Measurements from ENCODE around the gene BMP6.

Gene BMP6

GRCh38 chr6:7911345-7911725 is 185.4 kb downstream of the BMP6 start:
- H3K27me3 ChIP-seq: peaks cover 63% of the 10 kb centered on the region
- no peaks in the 10 kb centered on the region for H3K36me3 ChIP-seq
- TF ChIP-seq, protein P1, sequence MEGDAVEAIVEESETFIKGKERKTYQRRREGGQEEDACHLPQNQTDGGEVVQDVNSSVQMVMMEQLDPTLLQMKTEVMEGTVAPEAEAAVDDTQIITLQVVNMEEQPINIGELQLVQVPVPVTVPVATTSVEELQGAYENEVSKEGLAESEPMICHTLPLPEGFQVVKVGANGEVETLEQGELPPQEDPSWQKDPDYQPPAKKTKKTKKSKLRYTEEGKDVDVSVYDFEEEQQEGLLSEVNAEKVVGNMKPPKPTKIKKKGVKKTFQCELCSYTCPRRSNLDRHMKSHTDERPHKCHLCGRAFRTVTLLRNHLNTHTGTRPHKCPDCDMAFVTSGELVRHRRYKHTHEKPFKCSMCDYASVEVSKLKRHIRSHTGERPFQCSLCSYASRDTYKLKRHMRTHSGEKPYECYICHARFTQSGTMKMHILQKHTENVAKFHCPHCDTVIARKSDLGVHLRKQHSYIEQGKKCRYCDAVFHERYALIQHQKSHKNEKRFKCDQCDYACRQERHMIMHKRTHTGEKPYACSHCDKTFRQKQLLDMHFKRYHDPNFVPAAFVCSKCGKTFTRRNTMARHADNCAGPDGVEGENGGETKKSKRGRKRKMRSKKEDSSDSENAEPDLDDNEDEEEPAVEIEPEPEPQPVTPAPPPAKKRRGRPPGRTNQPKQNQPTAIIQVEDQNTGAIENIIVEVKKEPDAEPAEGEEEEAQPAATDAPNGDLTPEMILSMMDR (IDR thresholded peaks at IDR 0.05): no peak
- H3K4me1 ChIP-seq (ENCODE audit: control insufficient read depth in 1 of 2, insufficient read depth in 1 of 2, low read depth in 1 of 2, low read length in 1 of 2): peaks cover 9 to 14% of the 10 kb centered on the region in 2 experiments
- H3K27ac ChIP-seq: no peak overlapping the region
- peak overlapping the region; percentile 55 to 63 for H3K4me3 ChIP-seq (ENCODE audit: low read depth in 1 of 2, low read length in 1 of 2)
- H3K9me3 ChIP-seq: no peaks in the 10 kb centered on the region

GRCh38 chr6:7912024-7912423 is 186.1 kb downstream of the BMP6 start:
- Histone ChIP-seq H3K27ac (no peak overlapping the region), H3K4me1 (ENCODE audit: control insufficient read depth in 1 of 2, insufficient read depth in 1 of 2, low read depth in 1 of 2, low read length in 1 of 2) (peaks cover 9 to 14% of the 10 kb centered on the region in 2 experiments), H3K36me3 (no peaks in the 10 kb centered on the region), H3K4me3 (ENCODE audit: low read depth in 1 of 2, low read length in 1 of 2) (no peak overlapping the region), H3K27me3 (peaks cover 63% of the 10 kb centered on the region), H3K9me3 (no peaks in the 10 kb centered on the region)
- TF ChIP-seq, protein P1 (IDR thresholded peaks at IDR 0.05): no peak

DNA sequence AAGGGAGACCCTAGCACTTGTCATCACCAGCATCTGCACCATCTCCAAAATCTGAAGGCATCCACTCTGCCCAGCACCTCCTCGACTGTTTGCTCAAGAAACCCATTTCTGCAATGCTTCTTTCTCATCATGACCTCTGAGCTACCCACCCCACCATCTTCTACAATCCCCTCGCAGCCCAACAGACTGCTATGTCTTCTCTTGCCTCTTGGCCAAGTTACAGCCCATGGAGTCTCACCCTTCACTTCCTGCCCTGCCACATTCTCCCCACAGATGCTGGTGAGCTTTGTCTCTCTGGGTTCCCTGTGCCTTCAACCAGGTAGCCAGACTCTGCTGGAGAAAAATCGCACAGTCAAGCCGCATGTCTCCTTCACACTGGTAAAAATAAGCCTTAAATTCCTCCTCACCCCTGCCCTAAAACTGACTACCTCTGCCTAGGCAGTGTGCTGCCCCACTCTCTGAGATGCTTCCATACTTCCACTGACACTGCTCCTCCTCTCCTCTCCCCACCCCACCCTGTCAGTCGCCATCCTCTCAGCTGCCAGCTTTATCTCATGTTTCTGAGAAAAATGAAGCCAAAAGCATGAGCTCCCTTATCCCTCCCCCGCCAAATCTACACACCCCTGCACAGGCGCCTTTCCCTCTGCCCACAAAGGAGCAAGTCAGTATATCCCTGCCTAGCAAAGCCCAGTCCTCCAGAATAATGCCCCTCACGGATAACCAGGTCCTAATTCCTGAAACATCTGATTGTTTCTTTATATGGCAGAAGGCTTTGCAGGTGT is 187.0 kb downstream of the BMP6 start:
- H3K27me3 ChIP-seq: peaks cover 63% of the 10 kb centered on the region
- no peak overlapping the region for H3K27ac ChIP-seq
- TF ChIP-seq, protein P1 (IDR thresholded peaks at IDR 0.05): no peak

DNA sequence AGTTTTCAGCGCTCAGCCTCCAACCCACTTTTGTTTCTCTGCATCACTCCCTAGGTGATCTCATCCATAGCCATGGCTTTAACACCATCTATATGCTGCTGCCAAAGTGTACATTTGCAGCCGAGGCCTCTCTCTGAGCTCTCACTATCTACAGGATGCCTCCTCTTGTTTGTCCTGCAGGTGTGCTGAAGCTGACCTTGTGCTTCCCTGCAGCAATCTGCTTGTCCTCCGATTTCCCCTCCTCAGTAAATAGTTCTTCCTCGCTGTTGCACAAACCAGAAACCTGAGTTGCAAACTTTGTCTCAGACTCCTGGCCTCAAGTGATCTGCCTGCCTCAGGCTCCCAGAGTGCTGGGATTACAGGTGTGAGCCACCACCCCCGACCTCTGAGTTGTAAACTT is 188.4 kb downstream of the BMP6 start:
- no peaks in the 10 kb centered on the region for H3K36me3 ChIP-seq
- TF ChIP-seq, protein P1 (IDR thresholded peaks at IDR 0.05): no peak
- H3K4me1 ChIP-seq (ENCODE audit: control insufficient read depth in 1 of 2, insufficient read depth in 1 of 2, low read depth in 1 of 2, low read length in 1 of 2): peaks cover 6 to 10% of the 10 kb centered on the region in 2 experiments
- H3K9me3 ChIP-seq: no peaks in the 10 kb centered on the region
- peaks cover 58% of the 10 kb centered on the region for H3K27me3 ChIP-seq
- no peak overlapping the region for H3K27ac ChIP-seq
- H3K4me3 ChIP-seq (ENCODE audit: low read depth in 1 of 2, low read length in 1 of 2): no peak overlapping the region

More for the DNA sequence above, 187.0 kb downstream of the BMP6 start:
- Histone ChIP-seq H3K4me1 (ENCODE audit: control insufficient read depth in 1 of 2, insufficient read depth in 1 of 2, low read depth in 1 of 2, low read length in 1 of 2) (peaks cover 9 to 14% of the 10 kb centered on the region in 2 experiments), H3K36me3 (no peaks in the 10 kb centered on the region), H3K9me3 (no peaks in the 10 kb centered on the region), H3K4me3 (ENCODE audit: low read depth in 1 of 2, low read length in 1 of 2) (no peak overlapping the region)

GRCh38 chr6:7914991-7915789 is 189.3 kb downstream of the BMP6 start:
- TF ChIP-seq, protein P1 (IDR thresholded peaks at IDR 0.05): no peak
- Histone ChIP-seq H3K36me3 (no peaks in the 10 kb centered on the region), H3K4me3 (ENCODE audit: low read depth in 1 of 2, low read length in 1 of 2) (no peak overlapping the region), H3K27me3 (peaks cover 49% of the 10 kb centered on the region), H3K4me1 (ENCODE audit: control insufficient read depth in 1 of 2, insufficient read depth in 1 of 2, low read depth in 1 of 2, low read length in 1 of 2) (peaks cover 0 to 4% of the 10 kb centered on the region in 2 experiments), H3K9me3 (no peaks in the 10 kb centered on the region), H3K27ac (no peak overlapping the region)
